GM21723 (cell line): ENCODE results near the gene FSTL5.

Source experiments
- ATAC-seq: cut with Tn5 transposase; IDR thresholded peaks from one replicate; pipeline ENCODE4 v1.9.1; 2021; ENCODE audit warnings: mild to moderate bottlenecking, moderate library complexity; ENCODE audit not compliant: unreplicated experiment

FSTL5 gene

DNA sequence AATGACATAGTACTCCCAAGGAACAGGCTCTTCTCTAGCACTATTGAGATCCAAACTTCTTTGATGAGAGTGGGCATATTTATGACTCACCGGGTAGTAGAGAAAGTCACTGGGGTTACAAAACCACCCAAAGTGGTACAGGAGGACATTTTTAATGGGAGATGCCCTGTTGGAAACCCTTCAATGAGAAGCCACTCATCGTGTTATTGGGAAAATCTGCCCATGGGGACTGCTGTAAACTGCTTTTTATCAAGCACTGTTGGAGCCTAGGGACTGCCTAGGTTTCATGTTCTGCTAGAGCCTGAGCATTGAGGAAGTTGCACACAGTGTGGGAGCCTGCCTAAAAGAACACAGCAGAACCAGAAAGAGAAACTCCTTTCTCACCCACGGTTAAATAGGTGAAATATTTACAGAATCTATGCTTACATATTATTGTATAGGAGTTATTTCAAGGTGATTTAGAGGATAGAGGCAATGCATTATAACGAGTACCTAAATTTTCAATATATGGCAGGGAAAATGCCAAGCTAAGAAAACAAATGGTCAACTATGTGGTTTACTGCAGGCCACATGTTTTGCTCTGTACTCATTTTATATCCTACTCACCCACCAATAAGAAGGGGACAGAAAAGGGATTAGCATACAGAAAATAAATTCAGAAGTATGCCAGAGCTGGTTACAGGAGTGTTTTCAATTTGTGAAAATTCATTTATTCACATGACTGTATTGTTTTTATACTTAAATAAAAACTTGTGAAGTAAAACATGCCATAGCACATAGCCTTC is 559.1 kb downstream of the FSTL5 start:
- no peak for ATAC-seq

DNA sequence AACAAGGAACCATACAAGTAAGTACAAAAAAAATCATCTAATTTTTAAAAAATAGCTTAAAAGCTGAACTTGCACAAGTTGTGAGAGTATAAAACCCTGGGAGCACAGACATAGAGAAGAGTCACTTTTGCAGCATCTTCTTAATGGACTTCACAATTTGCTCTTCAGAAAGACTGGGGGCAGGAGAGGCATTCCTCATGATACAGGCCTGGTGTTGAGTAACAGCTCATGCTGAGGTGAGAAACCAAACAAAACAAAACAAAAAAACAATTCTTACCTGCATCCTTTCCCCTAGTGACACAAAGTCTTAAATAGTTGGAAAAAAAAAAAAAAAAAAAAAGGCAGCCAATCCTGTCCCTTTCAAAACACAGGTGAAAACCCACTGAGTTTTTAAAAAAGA is 562.8 kb downstream of the FSTL5 start:
- ATAC-seq = no peak

DNA sequence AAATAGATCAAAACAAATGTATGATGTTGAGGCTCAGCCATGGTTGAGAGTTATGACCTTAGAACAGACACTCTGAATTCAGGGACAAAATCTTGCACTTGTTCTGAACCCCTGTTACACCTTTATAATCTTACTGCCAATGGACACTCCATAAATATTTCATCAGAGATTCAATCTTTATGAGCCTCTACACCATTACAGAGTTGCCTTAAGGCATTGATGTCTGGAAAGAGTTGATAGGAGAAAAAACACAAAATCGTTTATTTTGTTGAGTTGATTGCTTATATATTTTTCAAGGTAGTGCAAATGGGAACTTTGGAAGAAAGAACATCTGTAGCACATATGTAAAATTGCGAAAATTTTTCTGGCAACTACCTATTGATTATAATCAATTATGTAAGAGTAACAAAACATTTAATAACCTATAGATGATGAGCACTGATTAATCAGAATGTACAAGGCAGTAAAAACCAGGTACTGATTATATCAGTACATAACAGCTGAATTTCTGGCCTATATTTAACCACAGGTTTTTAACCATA is 568.5 kb downstream of the FSTL5 start:
- ATAC-seq = no peak

DNA sequence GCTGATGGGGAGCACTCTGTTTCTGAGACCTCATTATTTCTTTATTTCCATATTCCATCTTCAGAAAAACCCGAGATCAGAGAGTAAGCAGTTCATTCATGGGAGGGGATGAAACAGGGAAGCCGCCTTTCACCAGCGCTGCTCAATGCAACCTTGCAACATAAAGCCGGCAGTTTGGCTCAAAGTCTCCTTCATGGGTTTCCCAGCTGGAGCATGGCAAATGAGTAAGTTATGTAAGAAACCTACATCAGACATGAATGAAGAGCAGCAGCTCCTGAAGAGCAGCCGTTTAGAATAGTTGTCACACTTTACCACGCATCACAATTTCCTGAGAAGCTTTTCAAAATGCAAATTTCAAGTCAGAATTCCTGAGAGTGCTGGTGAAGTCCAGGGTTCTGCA is 578.8 kb downstream of the FSTL5 start:
- ATAC-seq = no peak

DNA sequence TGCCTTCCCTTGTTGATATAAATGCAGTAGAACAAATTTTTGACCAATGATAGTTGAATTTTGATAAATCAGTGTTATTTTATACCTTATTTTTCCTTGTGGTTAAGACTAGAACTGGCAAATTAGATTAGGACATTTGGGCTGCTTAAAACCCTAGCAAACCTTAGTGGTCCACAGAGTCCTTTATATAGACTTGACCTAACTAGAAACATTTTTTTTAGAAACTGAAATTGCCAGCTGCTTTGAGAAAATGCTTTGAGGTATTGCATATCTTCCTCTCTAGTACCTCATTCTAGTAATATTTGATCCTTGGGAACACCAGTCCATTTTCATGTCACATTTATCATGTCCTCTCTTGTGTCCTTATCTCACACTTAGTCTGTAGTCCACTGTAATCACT is 580.3 kb downstream of the FSTL5 start:
- no peak for ATAC-seq

DNA sequence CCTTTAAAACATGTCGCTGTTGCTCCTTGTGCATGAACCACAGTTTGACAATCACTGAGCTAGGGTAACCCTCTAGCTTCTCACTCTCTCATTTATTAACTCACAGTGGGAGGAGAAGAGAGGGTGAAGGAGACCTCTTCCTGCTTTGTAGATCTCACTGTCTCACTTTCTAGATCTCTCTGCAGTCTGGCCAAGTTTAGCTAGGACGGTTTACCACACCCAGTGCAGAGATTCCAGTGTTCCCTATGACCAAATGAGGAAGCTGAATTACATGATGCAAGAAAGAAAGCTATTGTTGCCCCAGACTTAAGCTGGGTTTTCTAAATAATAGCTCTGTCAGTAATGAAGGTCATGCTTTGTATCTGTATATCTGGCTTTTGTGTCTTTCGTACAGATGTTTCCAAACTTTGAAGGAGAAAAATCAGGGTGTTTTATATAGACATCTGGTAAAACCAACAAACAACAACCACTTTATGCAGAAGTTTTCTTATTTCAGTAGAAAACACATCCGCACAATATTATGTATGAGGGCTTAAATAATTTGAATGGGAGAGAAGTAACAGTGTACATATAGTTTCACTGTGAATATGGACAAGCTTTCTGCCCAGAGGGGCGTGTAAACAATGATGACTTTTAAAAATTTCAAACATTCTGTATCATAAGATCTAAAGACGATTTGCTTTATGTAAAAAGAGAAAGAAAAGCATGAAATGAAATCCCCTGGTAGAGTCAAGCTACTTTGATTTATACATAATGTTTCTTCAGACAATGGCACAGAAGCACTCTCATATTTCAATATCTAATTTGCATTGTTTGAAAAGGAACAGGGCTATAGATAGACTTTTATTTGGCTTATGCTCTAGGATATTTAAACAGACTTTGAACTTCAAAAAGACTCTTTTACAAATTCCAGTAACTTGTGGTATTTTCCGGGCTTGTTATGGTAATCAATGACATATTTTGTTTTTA is 582.3 kb downstream of the FSTL5 start:
- ATAC-seq = no peak

DNA sequence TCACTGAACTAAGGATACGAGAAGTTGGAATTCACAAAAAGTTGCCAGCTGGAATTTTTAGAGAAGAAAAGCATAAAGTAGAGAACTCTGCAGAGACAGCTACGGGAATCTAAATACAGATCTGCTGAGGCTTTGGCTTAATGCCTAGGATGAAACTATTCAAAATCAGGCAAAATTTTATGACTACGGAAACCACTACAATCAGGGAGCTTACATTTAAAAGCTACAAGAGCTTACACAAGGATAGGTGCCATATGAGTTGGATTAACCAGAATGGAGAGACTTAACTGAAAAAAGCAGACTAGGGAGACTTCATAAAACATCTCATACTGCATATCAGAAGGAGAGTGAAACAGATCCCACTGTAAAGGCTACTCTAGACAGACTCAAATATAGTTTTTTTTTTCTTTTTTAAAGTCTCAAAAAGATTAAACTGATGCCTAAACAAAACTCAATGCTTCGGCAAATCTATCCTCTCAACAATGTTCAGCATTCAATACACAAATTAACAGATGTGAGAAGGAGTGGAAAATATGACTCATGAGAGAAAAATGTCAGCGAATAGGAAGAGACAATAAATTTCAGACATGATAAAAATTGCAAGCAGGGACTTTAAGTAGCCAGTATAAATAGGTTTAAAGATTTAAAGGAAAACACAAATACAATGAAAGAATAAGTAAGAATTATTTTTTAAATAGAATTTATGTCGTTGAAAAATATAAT is 586.1 kb downstream of the FSTL5 start:
- ATAC-seq = no peak

DNA sequence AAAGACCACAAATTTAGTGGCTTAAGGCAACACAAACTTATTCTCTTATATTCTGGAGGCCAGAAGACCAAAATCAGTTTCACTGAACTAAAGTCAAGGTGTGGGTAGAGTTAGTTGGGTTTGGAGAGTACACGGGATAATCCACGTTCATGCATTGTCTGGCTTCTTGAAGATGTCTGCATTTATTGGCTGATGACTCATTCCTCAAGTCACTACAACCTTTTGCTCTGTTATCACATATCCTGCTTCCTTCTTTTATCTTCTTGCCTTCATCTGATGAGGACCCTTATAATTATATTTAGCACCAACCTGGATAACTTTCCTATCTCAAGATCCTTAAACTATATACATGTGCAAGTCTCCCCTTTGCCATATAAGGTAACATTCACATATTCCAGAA is 590.0 kb downstream of the FSTL5 start:
- ATAC-seq = no peak

DNA sequence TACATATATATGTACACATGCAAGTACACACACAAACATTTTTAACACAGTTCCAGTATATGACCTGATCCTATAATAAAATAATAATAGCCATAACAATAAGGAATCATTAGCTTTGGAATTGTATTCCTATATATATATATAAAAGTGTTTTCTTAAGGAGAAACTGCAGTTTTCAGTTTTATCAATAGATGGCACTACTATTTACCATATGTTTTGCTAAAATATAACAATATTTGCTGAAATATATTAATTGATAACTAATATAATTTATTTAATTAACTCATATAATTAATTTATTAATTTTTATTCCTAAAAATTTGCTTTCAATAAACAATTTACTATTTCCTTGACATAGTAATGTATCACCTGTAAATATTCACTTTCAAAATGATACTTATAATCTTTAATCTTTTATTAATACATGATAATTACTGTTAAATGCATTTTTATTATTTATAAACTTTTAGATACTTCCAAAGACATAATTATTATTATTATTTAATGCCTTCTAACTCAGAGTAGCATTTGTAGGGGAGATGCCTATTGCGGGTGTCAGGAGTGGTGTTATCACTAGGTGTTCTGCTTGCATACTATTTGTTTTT is 599.5 kb downstream of the FSTL5 start:
- ATAC-seq = no peak

DNA sequence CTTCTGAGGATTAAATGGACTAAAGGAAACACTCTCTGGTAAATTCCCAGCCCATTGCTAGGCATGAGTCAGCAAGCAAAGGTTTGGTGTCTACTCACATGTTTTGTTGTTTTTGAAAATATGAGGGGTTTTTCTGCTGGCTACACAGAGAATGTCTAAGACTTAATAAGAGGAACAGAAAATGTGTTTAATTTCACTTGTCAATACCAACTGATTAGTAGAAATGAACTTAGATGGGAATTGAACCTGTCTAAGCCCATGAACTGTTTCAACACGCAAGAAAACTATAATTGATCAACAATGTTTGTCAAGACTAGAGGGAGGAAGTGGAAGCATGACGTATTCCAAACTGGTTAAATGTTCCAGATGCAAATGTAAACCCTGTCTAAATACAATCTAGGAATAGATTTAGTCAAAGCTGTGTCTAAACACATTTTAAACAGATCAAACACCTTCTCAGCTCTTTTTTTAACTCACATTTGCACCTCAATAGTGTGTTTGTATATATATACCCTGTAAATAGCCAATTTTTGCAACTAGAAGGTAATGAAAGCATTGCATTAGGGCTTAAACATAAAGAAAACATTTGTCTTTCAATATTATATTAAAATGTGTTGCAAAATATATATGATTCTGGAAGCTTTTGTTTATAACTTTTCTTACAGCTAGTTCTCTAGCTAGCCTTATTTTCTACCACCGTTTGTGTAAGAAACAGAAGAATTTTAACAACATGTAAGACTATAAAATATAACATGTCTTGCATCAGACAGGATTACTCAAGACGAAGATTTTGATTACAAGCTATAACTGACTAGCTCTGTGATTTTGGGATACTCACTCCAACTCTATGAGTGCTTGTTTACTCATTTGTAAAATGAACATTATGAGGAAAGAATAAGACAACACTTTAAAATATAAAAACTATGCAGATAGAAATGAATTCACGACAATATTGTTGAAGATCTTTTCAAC is 607.8 kb downstream of the FSTL5 start:
- peak; percentile 68 for ATAC-seq

DNA sequence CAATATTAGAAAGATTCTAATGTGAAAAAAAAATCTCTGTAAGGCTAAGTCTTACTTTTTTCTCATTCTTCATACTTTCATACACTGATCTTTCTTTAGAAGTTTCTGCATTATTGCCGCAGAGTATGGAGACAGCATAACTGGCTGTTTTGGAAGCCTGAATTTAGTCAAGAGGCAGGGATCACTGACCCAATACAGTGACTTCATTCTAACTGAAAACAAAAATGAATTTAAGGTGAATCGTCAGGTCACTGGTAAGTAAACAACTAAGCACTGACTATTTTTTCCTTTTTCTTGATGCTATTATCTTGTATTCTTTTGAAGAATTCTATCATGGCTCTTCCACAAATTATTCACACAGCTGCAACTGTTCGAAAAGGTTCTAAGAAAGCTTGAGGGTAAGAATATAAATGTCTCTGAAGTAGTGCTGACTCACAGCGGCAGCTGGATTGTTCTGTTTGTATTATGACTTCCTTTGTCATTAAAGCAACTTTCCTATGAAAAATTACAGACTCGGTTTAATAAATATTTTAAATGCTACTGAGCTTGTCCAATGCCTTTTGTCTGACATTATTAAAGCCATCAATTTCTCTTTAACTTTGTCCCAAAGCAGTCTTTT is 609.3 kb downstream of the FSTL5 start:
- ATAC-seq = no peak

DNA sequence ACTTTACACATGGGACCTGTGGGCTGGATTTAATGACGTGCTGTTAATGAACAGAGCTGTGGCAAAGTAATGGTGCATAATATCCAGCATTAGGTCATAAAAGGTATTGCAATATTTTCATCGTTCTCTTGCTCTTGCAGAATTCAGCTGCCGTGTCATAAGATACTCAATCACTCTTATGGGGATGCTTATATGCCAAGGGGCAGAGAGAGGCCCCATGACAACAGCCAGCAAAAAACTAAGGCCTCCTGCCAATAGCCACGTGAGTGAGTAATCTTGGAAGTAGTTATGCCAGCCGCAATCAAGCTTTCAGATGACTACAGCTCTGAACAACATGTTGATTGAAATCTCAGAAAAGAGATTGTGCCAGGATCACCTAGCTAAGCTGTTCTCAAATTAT is 616.9 kb downstream of the FSTL5 start:
- no peak for ATAC-seq

DNA sequence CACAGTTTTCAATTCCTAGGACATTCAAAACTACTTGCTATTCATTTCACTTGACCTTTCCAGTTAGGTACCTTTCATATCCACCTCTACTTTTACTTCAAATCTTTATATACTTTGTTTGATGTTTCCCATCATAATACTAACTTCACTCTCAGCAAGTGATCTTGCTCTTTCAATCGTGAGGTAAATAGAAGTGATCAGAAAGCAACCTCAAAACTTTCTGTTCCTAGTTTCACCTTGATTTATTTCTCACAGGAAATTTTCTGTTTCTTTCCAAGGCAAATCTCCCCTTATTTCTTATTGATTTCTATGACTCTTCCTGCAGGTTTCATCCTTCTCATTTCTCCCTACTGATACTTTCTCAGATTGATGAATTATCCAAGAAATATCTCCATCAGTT is 623.5 kb downstream of the FSTL5 start:
- ATAC-seq = no peak

DNA sequence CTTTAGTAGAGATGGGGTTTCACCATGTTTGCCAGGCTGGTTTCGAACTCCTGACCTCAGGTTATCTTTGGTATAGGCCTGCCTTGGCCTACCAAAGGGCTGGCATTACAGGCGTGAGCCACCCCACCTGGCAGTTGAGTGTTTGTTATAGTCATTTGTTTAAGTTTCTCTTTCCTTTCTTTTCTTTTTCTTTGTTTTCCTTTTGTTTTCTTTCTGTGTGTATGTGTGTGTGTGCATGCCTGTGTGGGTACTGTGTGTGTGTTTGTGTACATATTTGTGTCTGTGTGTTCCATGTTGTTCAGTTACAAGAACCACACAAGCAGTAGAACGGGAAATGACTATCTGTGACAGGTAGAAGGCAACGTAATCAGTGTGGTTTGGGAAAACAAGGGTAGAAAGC is 624.9 kb downstream of the FSTL5 start:
- ATAC-seq = no peak

DNA sequence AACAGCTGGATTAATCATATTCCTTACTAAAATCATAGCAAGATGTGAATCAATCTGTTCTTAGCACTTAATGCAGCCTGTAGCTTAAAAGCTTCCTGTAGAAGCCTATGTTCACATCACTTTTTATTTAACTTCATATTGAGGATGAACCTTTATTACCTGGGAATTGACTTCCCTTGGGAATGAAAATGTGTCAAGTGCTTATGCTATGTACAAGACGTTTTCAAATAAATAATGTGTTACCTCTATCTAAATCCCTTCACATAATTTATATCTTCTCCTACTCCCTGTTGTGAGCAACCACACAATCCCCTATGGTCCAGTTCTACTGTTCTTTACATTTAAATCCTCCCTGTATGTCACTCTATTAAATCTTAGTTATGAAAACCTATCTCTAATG is 633.1 kb downstream of the FSTL5 start:
- no peak for ATAC-seq

DNA sequence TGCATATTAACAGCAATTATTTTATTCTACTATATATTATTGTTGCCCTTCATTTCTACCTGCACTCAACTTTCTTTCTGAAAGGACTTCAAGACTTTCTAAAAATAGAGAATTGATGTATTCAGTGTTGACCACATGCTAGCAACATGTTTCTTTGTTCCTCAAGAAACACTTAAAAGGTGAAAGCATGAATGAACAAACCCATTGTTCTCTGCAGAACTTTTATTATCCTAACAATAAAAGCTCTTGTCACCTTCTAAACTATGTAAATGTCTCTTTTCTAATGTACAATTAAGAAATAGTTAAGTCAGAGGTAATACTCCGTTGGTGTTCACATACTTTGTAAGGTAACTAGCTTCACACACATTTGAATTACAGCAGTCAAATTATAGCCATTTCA is 638.7 kb downstream of the FSTL5 start:
- no peak for ATAC-seq

DNA sequence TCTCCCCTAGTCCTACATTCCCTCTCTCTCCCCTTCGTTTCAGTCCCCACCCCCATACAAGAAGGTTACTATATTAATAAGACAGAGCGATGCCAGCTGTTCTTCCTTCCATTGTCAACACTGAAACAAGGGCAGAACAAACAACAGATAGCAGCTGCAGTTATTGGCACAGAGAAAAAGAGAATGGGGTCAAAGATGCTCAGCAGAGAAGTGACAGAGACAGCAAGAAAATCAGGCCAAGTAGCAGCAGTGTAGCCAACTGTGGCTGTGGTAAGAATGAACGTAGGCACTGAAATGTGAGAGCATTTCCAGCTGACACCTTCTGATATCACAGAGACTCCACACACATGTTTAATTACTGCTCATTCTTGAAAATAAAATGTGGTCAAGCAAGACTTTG is 641.8 kb downstream of the FSTL5 start:
- no peak for ATAC-seq

DNA sequence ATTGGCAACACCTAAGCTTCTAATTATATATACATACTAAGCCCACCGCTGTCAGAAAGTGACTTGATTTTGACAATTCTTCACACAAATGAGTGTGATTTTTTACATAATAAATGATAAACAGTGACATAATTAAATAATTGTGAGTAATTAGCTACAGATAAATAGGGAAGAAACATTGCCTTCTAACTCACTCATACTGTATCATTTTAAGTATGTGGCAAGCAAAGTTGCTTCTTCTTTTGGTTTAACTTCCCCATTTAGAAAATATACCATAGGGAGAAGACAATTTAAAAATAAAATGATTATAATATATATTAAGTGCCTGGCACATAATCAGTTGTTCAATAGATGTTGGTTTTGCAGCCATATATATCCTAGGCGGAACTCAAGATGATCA is 644.2 kb downstream of the FSTL5 start:
- ATAC-seq = no peak

DNA sequence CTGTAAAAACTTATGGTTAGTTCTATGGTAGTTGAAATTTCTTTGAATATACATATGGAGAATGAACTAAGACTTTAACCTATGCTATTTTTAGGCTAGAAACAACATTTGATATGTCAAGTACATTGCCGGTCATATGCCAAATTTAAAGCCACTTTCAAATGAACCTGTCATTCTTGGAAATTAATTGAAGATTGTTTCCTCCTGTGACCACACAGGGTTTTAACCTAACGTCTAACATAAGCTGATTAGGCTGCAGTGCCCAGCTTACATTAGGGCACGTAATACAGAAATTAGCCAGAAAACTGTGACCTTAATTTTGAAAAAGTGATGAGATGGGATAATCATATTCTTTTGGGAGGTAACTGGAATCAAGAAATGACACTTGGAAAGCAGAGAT is 645.9 kb downstream of the FSTL5 start:
- no peak for ATAC-seq
